Measurements from ENCODE around the gene XRCC1. TPM values are rescaled to one million over a fixed set of nuclear protein-coding genes. Genes with fewer than 3 reads are reported as not detected.

Gene XRCC1
- total RNA-seq, 2 experiments from 2014 or later, result 27.2 to 35.9 TPM

GRCh38 chr19:43592800-43593350, 17.5 kb upstream of the XRCC1 start:
- ChIA-PET CTCF (ENCODE audit: unreplicated experiment) (interaction anchor here (0.9 kb wide), 1 partner anchor 37 kb away, joined by 4 read pairs; no protein-coding TSS in a partner anchor), POLR2A (no interaction called here)
- Histone ChIP-seq H3K4me1 (ENCODE audit: insufficient read depth, low read length, poor library complexity, severe bottlenecking) (peaks cover 14% of the 10 kb centered on the region), H3K79me2 (ENCODE audit: insufficient read depth, low read depth, low read length) (peaks cover 20% of the 10 kb centered on the region), H3K36me3 (ENCODE audit: insufficient read depth, low read length) (peaks cover 5% of the 10 kb centered on the region; the same call in 1 of the 2 replicates), H3K27ac (ENCODE audit: low read depth, low read length, poor library complexity, severe bottlenecking) (no peak overlapping the region), H3K9me2 (ENCODE audit: insufficient read depth, low read length) (no peaks in the 10 kb centered on the region), H3K4me2 (ENCODE audit: low read length) (no peak overlapping the region), H4K20me1 (ENCODE audit: insufficient read depth, low read length) (no peaks in the 10 kb centered on the region), H3K9me3 (ENCODE audit: low read length) (no peaks in the 10 kb centered on the region), H2AFZ (ENCODE audit: low read length) (no peak overlapping the region), H3K4me3 (ENCODE audit: low read depth, low read length, poor library complexity, severe bottlenecking) (no peak overlapping the region)
- no peak for DNase-seq (ENCODE audit: low spot score)
- no peak for TF ChIP-seq CTCF (conservative IDR thresholded peaks at IDR 0.05; ENCODE audit: low read length)
- TF ChIP-seq EZH2phosphoT487 (IDR thresholded peaks at IDR 0.05; ENCODE audit: borderline replicate concordance, low read depth, low read length), result no peak
- no TSS peak for BruUV-seq (replicated peaks)
- intact Hi-C loops (cut with micrococcal nuclease; ENCODE audit: unreplicated experiment), result loop anchor here (10.0 kb wide), 2 partner anchors 58 to 148 kb away; partner anchors contain the start of gene ZNF575

GRCh38 chr19:43591904-43592772, 16.8 kb upstream of the XRCC1 start:
- CTCF ChIA-PET (ENCODE audit: unreplicated experiment), result no interaction called here
- no peak overlapping the region for H3K4me2 ChIP-seq (ENCODE audit: low read length)
- no peak overlapping the region for H3K27ac ChIP-seq (ENCODE audit: low read depth, low read length, poor library complexity, severe bottlenecking)
- TF ChIP-seq EZH2phosphoT487 (IDR thresholded peaks at IDR 0.05; ENCODE audit: borderline replicate concordance, low read depth, low read length) (no peak), CTCF (conservative IDR thresholded peaks at IDR 0.05; ENCODE audit: low read length) (no peak)
- POLR2A ChIA-PET, result no interaction called here
- H2AFZ ChIP-seq (ENCODE audit: low read length), result no peak overlapping the region
- no peaks in the 10 kb centered on the region for H3K9me3 ChIP-seq (ENCODE audit: low read length)
- DNase-seq (ENCODE audit: low spot score), result no peak
- intact Hi-C loops (cut with micrococcal nuclease; ENCODE audit: unreplicated experiment), result loop anchor here (10.0 kb wide), 2 partner anchors 57 to 147 kb away; partner anchors contain the start of gene ZNF575
- no peak overlapping the region for H3K4me3 ChIP-seq (ENCODE audit: low read depth, low read length, poor library complexity, severe bottlenecking)
- no peaks in the 10 kb centered on the region for H4K20me1 ChIP-seq (ENCODE audit: insufficient read depth, low read length)
- H3K4me1 ChIP-seq (ENCODE audit: insufficient read depth, low read length, poor library complexity, severe bottlenecking), result peaks cover 8% of the 10 kb centered on the region
- peaks cover 5% of the 10 kb centered on the region; the same call in 1 of the 2 replicates for H3K36me3 ChIP-seq (ENCODE audit: insufficient read depth, low read length)
- no peaks in the 10 kb centered on the region for H3K9me2 ChIP-seq (ENCODE audit: insufficient read depth, low read length)
- peaks cover 13% of the 10 kb centered on the region for H3K79me2 ChIP-seq (ENCODE audit: insufficient read depth, low read depth, low read length)
- BruUV-seq (replicated peaks), result no TSS peak

All from OCI-LY7 (cell line).